ENCODE measurements around the gene ACSS3.

GRCh38 chr12:81088221-81088620 is 10.3 kb downstream of the ACSS3 start:
- TF ChIP-seq CTCF (IDR thresholded peaks at IDR 0.05 in 2 of 3, conservative IDR thresholded peaks at IDR 0.05 in 1 of 3; ENCODE audit: control insufficient read depth in 2 of 3, extremely low read depth in 1 of 3, insufficient read depth in 1 of 3, low read depth in 3 of 3, low read length in 3 of 3): no peak
- TF ChIP-seq HDAC2 (IDR thresholded peaks at IDR 0.05): no peak
- TF ChIP-seq MAX (IDR thresholded peaks at IDR 0.05; ENCODE audit: low read depth, low read length): no peak
- TF ChIP-seq NFIC (IDR thresholded peaks at IDR 0.05; ENCODE audit: low read depth, low read length): no peak
- TF ChIP-seq NRF1 (conservative IDR thresholded peaks at IDR 0.05; ENCODE audit: low read depth, low read length): no peak
